Thyroid gland (tissue), 4 donors: ENCODE measurements around the gene MIB2.

Experiments used
- POLR2A ChIP-seq, 2 donors: fragments of 450-650 bp; IDR thresholded peaks; one replicate each; pipeline ENCODE4 v1.6.1; 2017; ENCODE audit warnings: antibody characterized with exemption in 2 of 2, mild to moderate bottlenecking in 2 of 2, moderate library complexity in 1 of 2
- TF ChIP-seq, protein P1 (sequence below), 6 experiments: fragments of 200-600 bp in 3 of 6; fragments of 450-650 bp in 3 of 6; sonication (generic) in 3 of 6; IDR thresholded peaks; one replicate each; pipeline ENCODE4 v1.5.1; 2016 to 2019; ENCODE audit warnings: antibody characterized with exemption in 6 of 6, mild to moderate bottlenecking in 2 of 6, inconsistent platforms in 1 of 6, moderate library complexity in 1 of 6

DNA sequence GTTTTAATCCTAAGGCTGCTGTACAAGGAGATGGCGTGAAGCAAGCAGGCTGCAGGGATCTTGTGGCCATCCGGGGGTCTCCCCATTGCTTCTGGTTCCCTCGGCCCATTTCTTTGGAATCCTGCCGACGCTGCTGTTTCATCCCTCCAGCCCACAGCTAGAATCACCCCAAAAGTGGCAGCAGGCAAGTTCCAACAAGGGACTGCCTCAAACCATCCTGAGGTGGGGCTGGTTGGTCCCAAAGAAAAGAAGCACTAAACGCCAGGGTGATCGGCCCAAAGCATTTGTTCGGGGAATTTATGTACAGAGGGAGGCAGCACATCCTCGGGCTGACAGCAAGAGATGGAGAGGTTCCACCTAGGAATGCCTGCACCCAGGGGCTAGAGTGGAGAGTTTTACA, 4.5 kb upstream of the MIB2 start:
- TF ChIP-seq POLR2A (IDR thresholded peaks at IDR 0.05) = no peak
- TF ChIP-seq, protein P1, sequence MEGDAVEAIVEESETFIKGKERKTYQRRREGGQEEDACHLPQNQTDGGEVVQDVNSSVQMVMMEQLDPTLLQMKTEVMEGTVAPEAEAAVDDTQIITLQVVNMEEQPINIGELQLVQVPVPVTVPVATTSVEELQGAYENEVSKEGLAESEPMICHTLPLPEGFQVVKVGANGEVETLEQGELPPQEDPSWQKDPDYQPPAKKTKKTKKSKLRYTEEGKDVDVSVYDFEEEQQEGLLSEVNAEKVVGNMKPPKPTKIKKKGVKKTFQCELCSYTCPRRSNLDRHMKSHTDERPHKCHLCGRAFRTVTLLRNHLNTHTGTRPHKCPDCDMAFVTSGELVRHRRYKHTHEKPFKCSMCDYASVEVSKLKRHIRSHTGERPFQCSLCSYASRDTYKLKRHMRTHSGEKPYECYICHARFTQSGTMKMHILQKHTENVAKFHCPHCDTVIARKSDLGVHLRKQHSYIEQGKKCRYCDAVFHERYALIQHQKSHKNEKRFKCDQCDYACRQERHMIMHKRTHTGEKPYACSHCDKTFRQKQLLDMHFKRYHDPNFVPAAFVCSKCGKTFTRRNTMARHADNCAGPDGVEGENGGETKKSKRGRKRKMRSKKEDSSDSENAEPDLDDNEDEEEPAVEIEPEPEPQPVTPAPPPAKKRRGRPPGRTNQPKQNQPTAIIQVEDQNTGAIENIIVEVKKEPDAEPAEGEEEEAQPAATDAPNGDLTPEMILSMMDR (IDR thresholded peaks at IDR 0.05) = no peak
